Cardiac septum (tissue), 1 donor: ENCODE data around the gene COTL1. TPM values are rescaled to one million over a fixed set of nuclear protein-coding genes. Genes with fewer than 3 reads are reported as not detected.

Experiments
- DNase-seq: peaks from one replicate; pipeline ENCODE4 v3.0.0-alpha.2; 2020; ENCODE audit warnings: low spot score
- intact Hi-C: fragments of 100-400 bp; cut with DNase I; formaldehyde crosslinking; loops from one replicate; pipeline ENCODE4 v1.14.0; 2022
- total RNA-seq: library from RNA; stranded (reverse); fragmentation: NEBNext Ultra II Directional; extraction: Animal tissue kit (Norgen Biotek cat#: 25700); gene quantifications from one replicate; pipeline ENCODE4 v1.2.1, GENCODE V29; 2021
- donor health status: DM: no; HTN: no; CAD: no.

COTL1 gene
- total RNA-seq, 1 donor from 2014 or later: 11.0 TPM

DNA sequence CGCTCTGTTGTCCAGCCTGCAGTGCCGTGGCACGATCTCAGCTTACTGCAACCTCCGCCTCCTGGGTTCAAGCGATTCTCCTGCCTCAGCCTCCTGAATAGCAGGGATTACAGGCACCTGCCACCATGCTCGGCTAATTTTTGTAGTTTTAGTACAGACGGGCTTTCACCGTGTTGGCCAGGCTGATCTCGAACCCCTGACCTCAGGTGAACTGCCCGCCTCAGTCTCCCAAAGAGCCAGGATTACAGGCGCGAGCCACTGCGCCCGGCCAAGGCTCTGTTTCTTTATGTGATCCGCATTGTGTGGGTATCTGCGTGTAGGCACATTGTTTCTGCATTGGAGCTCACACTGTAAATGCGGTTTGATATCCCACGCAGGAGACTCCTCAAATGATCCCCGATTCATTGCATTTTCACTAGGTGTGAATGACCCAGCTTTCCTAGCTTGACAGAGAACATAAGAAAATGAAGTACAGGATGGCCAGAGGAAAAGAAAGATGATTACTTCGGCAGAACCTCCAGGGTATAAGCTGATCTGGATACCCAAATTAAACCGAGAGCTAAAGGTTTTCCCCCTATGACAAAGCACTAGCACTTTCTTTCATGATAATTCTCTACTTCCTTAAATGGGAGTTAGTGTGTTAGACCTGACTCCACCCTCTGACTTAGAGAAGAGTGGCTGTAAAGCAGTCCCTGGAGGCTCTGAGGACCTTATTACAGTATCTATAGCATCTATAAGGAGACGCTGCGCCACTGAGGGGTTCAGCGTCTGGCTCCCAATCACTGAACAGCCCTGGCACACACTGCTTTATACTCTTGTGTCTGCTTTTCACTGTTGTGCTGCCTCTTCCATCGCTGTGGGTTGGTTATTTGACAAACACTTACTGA is 17.3 kb downstream of the COTL1 start:
- intact Hi-C loops: no loop called here
- no peak for DNase-seq

DNA sequence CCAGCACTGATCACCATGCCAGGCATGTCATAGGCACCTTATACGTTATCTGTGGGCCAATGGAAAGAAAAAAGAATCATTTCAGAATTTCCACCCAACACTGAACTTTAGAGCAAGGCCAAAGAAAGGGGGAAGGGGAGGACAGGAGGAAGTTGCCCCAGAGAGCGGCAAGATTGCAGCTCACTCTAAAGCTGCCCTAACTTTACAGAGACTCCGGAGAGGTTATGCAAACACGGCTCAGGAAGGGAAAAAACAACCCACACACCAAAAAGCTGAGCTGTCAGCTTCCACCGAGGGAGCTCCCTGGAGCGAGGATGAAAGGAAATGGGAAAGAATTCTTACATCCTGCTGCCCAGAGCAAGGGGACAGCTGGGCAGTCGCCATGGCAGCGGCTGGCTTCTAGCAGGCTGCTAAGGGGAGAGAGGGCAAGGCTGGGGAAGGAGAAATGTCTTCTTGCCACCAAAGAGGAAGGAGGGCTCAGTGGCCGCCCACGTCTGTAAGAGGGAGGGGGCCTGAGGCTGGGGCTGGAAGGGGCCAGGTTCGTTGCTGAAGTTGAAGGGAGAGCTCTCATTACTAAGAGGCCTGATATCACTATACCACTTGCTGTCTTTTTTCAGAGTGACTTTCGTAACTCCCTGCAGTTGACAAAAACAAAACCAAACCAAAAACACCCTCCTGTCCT is 18.2 kb downstream of the COTL1 start:
- intact Hi-C loops: no loop called here
- peak; percentile 88 for DNase-seq

DNA sequence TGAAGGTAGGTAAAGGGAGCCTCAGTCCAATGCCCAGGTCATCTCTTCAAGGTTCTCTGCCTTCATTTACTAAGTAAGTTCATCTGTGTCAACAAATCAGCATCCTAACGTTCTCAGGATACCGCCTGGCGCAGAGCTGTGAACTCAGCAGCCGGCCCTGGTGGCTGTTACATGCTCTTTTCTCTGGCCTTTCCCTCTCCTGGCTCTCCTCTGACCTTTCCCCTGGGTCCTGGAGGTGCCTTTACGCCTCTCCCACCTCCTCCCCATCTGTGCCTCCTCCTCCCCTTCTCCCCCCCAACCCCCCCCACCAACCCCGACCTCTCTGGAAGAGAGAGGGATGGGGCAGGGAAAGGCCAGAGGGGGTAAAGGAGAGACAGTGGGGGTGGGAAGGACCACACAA is 19.5 kb downstream of the COTL1 start:
- intact Hi-C loops: no loop called here
- DNase-seq: no peak

DNA sequence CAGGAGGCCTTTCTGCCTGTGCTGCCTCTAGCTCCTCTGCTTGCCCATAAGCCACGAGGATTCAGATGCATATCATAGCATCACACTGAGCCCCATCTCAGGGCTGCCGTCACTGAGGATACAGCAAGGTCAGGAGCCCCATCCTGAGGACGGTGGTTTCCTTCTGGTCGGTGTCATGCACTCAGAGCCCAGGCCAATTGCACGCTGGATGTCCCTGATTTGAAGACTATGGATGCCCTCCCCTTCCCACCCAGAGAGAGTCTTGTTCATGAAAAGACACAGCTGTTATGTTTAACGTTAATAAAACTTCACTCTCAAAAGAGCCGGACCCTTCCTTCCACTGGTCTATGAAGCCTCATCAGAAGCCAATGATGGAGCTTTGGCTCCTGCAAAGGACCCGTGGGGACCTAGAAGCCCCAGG is 19.9 kb downstream of the COTL1 start:
- no peak for DNase-seq
- intact Hi-C loops: no loop called here

DNA sequence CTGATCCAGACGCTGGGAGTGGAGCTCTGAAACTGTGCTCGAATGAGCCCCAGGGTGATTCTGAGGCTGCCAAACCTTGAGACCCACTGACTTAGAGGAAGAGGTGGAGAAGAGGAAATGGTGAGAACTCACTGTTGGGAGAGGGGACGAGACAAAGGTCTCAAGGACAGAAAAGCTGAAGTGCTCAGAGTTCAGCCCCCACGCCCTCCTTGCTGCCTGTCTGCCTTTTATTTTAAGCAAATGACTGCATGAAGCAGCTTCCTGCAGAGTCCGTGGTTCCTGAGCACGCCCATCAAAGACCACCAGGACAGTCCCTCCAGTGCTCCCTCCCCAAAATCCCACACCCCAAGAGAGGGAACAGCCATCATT is 20.4 kb downstream of the COTL1 start:
- no peak for DNase-seq
- intact Hi-C loops: no loop called here

DNA sequence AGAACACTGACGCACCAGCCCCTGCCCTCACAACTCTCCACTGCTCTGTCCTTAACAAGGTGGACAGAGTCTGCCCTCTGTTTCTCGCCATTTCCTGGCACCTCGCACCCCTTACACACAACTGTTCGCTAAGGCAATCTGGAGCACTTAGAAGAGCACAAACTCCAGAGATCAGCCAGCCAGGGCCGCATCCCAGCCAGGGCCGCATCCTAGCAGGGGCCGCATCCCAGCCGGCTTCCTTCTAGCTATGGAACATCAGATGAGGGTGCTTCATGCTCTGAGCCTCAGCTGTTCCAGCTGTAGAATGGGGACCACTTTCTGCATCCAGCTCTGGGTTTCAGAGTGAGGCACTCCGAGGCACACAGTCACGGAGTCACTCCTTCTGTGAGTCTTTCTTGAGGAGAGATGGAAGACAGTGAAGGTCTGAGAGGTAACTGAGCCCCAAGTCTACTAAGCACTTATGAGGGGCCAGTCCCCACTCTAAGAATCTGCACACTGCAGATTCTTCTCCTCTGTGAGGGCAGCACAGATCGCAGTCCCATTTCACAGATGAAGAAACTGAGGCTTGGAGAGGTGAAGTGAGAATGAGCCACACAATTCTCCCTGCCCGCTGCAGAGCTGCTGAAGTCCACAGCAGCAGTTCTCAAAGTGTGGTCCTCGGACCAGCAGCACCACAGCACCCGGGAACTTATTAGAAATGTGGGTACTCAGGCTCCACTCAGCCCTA is 20.9 kb downstream of the COTL1 start:
- intact Hi-C loops: no loop called here
- DNase-seq: no peak

DNA sequence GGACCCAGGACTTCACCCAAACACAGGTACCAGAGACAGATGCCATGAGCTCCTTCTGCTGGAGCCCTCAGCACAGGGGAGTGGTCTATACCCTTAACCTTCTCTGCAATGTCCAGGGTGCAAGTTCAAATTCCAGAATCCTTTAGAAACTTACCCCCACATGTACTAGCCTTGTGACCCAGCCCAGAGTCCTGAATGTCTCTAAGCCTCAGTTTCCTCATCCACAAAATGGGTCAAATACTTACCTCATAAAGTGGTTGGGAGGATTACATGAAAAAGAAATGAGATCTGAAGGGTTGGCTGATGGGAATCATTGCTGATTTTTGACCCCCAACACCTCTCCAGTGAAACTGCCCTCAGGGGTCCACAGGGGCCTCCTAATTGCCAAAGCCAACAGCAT is 21.7 kb downstream of the COTL1 start:
- intact Hi-C loops: no loop called here
- DNase-seq: no peak

DNA sequence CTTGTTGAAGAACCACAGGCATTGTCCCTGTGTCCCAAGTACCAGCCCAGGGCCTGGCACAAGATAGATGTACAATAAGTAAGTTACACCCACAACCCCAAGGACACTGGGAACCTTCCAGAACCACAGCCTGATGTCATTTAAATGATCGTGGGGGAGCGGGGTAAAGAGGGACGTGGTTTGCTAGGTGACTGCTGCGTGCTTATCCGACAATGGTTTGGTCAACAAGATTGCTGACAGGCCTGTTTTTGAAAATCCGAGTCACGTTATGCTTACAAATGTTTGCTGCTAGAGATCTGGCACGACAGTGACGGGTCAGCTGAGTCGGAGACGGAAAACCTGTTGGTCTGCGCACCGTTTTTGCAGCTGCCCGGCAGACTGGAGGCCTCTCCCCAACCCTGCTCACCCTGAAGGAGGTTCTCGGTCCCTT is 22.8 kb downstream of the COTL1 start:
- intact Hi-C loops: no loop called here
- no peak for DNase-seq

DNA sequence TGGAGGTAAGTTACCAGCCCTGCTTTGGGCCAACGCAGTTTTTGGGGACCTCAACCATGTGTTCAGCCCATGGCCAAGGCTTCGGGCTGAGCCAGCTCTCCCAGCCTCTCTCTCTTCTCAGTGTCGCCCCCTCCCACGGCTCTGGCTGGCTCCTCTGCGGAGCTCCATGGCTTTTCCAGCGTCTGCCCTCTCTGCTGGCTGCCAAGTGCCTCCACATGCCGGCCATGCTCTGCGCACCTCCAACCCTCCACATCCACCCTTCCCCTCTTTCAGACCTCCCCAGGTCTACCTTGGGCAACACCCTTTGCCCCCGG is 23.2 kb downstream of the COTL1 start:
- intact Hi-C loops: no loop called here
- no peak for DNase-seq

DNA sequence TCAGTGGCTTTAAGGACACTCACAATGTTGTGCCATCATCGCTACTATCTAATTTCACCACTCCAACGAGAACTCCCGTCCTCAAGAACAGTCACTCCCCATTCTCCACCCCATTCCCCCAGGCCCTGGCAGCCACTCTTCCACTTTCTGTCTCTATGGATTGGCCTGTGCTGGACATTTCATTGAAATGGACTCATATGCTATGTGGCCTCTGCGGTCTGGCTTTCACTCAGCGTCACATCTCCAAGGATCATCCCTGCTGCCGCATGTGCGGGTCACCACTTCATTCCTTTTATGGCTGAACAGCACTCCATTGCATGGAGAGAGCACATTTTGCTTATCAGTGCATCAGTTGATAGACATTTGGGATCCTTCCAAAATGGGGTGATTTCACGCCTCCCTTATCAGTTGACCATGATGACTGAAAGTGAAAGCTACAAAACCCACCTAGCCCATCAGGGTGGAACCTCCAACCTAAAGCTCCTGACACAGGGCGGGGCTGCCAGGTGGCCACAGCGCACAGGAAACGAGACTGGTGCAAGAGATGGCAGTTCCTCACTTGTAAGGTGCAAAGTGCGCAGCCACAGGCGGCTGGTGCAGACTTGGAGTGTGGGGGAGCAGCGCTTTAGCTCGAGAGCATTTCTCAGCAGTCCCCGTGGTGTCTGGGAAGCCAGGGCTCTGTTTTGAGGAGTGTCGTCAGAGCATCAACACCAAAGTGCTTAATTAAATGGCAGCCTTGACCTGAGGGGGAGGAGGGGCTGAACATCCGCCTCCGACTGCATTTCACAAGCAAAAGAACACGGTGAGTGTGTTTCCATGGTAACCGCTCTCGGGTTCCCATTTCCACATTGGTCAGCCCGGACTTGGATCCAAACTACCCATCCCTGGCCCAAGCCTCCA is 23.8 kb downstream of the COTL1 start:
- DNase-seq: peak; percentile 91
- intact Hi-C loops: no loop called here

DNA sequence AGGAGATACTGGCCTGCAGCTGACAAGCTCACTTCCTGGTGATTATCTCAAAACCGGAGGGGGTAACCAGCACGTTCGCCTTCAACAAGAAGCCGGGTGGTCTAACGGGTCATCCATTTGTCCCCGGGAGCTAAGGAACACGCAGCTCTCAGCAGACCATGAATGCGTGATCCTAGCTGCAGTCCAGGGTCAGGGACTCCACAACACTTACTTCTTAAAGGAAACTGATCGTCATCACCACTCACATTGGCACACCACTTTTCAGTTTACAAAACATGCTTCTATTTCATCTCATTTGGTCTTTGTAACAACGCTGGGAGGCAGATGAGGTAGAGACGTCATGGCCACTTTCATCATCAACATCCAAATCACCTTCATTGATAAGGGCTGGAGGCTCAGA is 25.2 kb downstream of the COTL1 start:
- no peak for DNase-seq
- intact Hi-C loops: no loop called here

DNA sequence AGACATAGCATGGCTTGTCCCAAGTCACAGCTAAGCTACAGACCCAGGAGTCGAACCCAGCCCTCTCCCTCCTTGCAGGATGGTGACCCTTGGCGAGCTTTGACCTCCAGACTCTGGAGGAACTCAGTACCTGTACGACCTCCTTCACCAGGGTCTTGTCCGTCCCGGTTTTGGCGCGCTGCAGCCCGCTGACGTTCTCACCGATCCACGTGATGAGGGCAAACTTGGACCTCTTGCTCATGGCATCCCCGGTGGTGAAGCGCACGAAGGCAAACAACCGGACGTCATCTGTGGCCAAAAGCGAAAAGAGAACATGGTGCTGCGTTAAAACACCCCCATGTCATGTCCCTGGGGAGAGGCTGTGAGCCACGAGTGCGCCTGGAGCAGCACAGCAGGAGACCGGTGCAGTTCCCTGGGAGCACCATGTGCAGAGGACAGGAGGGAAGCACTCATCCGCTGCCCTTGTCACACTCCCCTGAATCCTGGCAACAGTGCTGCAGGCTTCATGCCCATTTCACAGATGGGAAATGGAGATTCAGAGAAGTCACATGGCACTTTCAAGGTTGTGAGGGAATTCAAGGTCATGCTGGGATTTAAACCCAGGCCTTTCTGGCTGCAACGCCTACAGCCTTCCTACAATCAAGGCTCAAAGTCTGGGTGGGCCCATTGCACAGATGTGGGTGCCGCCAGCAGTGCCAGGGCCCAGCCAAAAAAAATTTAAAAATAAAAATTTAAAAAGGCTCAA is 27.7 kb downstream of the COTL1 start:
- no peak for DNase-seq

DNA sequence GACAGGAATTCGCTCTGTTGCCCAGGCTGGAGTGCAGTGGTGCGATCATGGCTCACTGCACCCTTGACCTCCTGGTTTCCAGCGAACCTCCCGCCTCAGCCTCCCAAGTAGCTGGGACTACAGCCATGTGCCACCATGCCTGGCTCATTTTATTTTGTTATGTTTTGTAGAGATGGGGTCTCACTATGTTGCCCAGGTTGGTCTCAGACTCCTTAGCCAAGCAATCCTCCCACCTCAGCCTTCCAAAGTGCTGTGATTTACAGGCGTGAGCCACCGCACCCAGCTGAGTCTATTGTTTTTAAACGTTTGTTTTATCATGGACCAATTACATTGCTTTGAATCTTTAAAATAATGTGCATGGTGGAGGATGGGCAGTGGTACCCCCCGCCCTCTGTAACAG is 28.9 kb downstream of the COTL1 start:
- DNase-seq: no peak
- intact Hi-C loops: no loop called here

More for the DNA sequence above, 27.7 kb downstream of the COTL1 start:
- intact Hi-C loops: no loop called here

DNA sequence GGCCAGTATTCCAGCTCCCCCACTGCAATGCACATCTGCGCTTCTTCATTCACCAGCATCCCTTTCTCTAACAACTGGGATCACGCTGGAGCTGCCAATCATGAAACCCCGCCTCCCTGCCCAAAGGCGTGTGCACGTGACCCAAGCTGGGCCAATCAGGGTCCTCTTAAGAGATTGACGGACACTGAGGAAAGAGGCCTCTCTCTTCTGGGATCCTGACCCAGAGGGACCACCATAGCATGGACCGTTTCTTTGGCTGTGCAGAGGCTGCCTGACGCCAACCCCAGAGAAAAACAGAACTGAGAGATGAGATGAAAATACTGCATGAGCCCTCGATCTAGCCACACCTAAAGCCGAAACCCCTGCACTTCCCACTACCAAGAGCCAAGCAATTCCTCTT is 32.0 kb downstream of the COTL1 start:
- DNase-seq: no peak
- intact Hi-C loops: no loop called here

DNA sequence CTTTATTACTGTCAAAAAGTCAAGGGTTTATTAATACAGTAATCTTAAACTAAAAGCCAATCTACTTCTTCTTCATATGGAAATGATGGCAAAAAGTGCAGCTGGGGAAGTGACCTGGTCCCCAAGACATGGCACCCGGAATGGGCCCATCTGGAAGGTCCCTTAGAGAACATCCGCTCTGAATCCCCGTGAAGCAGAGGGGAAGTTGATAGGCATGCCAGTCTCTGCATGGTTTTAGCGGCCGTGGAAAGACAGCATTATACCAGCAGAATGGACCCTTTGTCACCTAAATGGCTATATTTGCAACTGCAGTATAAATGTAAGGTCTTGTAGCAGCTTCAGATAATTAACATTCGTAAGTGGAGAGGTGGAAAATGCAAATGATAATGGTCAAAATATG is 32.4 kb downstream of the COTL1 start:
- no peak for DNase-seq
- intact Hi-C loops: no loop called here

DNA sequence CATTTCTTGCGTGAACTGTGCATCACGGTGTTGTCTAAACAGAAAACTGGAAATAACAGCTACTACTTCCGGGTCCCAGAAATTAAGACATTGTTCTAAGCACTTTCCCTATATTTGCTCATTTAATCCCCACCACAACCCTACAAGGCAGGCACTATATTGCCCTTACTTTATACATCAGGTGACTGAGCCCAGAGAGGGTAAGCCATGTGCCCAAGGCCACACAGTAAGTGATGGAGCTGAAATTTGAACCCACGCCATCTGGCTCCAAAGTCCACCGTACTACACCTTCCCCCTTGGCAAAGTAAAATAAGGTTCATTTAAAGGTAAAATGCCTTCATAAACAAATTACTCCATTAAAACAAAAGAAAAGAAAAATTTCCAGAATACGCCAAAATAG is 33.2 kb downstream of the COTL1 start:
- no peak for DNase-seq
- intact Hi-C loops: no loop called here

DNA sequence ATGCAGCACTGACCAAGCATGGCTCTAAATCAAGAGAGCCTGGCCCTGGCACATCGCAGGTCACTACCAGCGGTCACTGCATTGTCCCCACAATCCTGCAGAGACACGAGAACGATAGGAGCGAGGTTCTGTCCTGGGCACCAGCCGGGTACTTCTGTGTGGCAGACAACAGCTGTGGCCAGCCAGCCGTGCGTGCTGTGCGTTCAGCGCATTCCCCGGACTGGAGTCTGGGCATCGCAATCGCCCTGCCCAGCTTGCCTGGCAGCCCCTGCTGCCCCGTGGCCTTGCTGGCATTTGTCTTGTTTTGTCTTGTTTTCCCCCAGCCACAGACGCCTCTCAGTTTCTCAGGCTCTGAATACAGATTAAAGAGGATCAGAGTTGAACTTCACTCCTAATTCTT is 33.9 kb downstream of the COTL1 start:
- intact Hi-C loops: no loop called here
- DNase-seq: no peak

DNA sequence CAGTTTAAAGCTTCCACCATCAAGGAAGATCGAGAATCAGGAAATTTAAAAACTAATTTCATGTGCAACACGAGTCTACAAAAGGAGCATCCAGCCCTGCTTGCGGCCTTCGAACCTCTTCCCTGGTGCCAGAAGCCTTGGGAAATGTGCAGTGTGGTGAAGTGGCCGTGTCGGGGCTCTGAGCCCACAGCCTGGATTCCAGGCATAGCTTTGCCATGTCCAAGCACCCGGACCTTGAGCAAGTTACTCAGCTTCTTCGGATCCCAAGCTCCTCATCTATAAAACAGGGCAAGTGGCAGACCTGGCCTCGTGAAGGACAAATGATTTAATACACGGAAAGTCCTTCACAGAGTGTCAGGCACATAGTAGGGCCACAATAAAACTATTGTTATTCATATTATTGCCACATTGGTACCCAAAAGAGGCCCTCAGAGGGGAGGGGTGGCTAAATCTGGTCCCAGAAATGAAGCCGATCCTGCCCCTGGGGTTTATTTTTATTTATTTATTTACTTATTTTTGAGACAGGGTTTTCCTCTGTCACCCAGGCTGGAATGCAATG is 34.8 kb downstream of the COTL1 start:
- DNase-seq: no peak
- intact Hi-C loops: no loop called here

DNA sequence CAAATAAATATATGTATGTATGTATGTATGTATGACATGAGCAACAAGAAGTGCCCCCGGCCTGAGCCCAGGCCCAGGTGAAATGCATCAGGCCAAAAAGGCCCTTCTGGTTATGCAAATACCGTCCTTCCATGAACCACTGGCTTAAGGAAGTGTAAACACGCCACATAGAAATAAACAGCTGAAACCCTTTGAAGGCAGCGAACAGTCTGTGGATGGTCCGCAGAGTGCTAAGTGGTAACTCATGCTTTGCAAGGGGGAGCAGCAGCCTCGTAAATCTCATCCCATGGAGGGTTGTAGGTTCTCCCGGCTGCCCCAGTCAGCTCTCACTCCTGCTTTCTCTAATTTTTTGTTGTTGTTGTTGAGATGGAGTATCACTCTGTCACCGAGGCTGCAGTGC is 36.7 kb downstream of the COTL1 start:
- intact Hi-C loops: no loop called here
- DNase-seq: no peak
